ENCODE results near the gene RAB17. TPM values are rescaled to one million over a fixed set of nuclear protein-coding genes. Genes with fewer than 3 reads are reported as not detected.

RAB17 gene
- total RNA-seq, 1 experiment from 2014 or later = 86.3 TPM

GRCh38 chr2:237539681-237540080, 50.9 kb downstream of the RAB17 start:
- no peak overlapping the region for H3K4me3 ChIP-seq
- ChIA-PET POLR2A (ENCODE audit: unreplicated experiment) (no interaction called here), CTCF (interaction anchor here (0.7 kb wide), 1 partner anchor 588 kb away, joined by 3 read pairs; no protein-coding TSS in a partner anchor)
- no peaks in the 10 kb centered on the region for H3K79me2 ChIP-seq (ENCODE audit: low read depth)
- no peak overlapping the region for H3K4me2 ChIP-seq
- no TSS peak for BruUV-seq (replicated peaks)
- H3K27ac ChIP-seq = no peak overlapping the region
- H2AFZ ChIP-seq = no peak overlapping the region
- no peak for TF ChIP-seq EZH2 (IDR thresholded peaks at IDR 0.05; ENCODE audit: low read depth)
- TF ChIP-seq, protein P1, sequence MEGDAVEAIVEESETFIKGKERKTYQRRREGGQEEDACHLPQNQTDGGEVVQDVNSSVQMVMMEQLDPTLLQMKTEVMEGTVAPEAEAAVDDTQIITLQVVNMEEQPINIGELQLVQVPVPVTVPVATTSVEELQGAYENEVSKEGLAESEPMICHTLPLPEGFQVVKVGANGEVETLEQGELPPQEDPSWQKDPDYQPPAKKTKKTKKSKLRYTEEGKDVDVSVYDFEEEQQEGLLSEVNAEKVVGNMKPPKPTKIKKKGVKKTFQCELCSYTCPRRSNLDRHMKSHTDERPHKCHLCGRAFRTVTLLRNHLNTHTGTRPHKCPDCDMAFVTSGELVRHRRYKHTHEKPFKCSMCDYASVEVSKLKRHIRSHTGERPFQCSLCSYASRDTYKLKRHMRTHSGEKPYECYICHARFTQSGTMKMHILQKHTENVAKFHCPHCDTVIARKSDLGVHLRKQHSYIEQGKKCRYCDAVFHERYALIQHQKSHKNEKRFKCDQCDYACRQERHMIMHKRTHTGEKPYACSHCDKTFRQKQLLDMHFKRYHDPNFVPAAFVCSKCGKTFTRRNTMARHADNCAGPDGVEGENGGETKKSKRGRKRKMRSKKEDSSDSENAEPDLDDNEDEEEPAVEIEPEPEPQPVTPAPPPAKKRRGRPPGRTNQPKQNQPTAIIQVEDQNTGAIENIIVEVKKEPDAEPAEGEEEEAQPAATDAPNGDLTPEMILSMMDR (conservative IDR thresholded peaks at IDR 0.05) = no peak
- no peaks in the 10 kb centered on the region for H3K9me2 ChIP-seq (ENCODE audit: insufficient read depth)
- H3K27me3 ChIP-seq (ENCODE audit: insufficient read depth, low read depth) = no peaks in the 10 kb centered on the region
- H3F3A ChIP-seq (ENCODE audit: insufficient read depth, low read depth) = peaks cover 49% of the 10 kb centered on the region
- H3K36me3 ChIP-seq (ENCODE audit: low read depth) = peaks cover 40% of the 10 kb centered on the region
- no peak for DNase-seq
- H3K9me3 ChIP-seq (ENCODE audit: insufficient read depth, low read depth) = no peaks in the 10 kb centered on the region
- intact Hi-C loops (cut with micrococcal nuclease; ENCODE audit: unreplicated experiment) = no loop called here
- H3K4me1 ChIP-seq (replicated peaks; ENCODE audit: insufficient read depth) = no peaks in the 10 kb centered on the region
- peaks cover 6% of the 10 kb centered on the region for H4K20me1 ChIP-seq (ENCODE audit: insufficient read depth)

DNA sequence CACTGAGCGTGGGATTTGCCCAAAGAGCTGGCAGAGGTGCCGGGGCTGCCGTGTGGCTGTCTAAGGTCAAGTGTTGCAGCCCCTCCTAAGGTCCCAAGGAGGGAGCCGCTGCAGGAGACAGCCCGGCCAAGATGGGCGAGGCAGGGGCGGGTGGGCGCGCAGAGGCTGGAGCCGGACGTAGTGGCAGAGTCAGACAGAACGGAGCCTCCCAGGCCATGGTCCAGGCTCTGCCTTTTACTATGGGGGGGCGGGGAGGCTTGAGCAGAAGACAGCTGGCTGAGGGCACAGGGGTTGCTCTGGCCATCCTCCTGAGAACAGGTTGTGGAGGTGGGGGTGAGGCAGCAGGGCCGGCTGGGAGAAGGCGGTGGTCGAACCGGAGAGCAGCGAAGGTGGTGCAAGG, 51.6 kb downstream of the RAB17 start:
- intact Hi-C loops (cut with micrococcal nuclease; ENCODE audit: unreplicated experiment) = no loop called here
- ChIA-PET POLR2A (ENCODE audit: unreplicated experiment) (no interaction called here), CTCF (no interaction called here)
- H3K4me2 ChIP-seq = no peak overlapping the region
- BruUV-seq (replicated peaks) = no TSS peak
- H3K36me3 ChIP-seq (ENCODE audit: low read depth) = peaks cover 47% of the 10 kb centered on the region
- H2AFZ ChIP-seq = no peak overlapping the region
- no peak overlapping the region for H3K27ac ChIP-seq
- H3F3A ChIP-seq (ENCODE audit: insufficient read depth, low read depth) = peaks cover 53% of the 10 kb centered on the region
- H3K9me3 ChIP-seq (ENCODE audit: insufficient read depth, low read depth) = no peaks in the 10 kb centered on the region
- no peaks in the 10 kb centered on the region for H3K79me2 ChIP-seq (ENCODE audit: low read depth)
- DNase-seq = no peak
- no peaks in the 10 kb centered on the region for H3K27me3 ChIP-seq (ENCODE audit: insufficient read depth, low read depth)
- TF ChIP-seq, protein P1 (conservative IDR thresholded peaks at IDR 0.05) = no peak
- TF ChIP-seq EZH2 (IDR thresholded peaks at IDR 0.05; ENCODE audit: low read depth) = no peak
- H3K4me1 ChIP-seq (replicated peaks; ENCODE audit: insufficient read depth) = no peaks in the 10 kb centered on the region
- no peaks in the 10 kb centered on the region for H3K9me2 ChIP-seq (ENCODE audit: insufficient read depth)
- peaks cover 8% of the 10 kb centered on the region for H4K20me1 ChIP-seq (ENCODE audit: insufficient read depth)
- H3K4me3 ChIP-seq = no peak overlapping the region

- no TSS peak for BruUV-seq (replicated peaks)
- POLR2A ChIA-PET (ENCODE audit: unreplicated experiment) = no interaction called here
Measured at GRCh38 chr2:237538001-237538720, 52.4 kb downstream of the RAB17 start.

More at GRCh38 chr2:237538001-237538720, 52.4 kb downstream of the RAB17 start:
- Histone ChIP-seq H2AFZ (no peak overlapping the region), H3K36me3 (ENCODE audit: low read depth) (peaks cover 51% of the 10 kb centered on the region), H3K27me3 (ENCODE audit: insufficient read depth, low read depth) (no peaks in the 10 kb centered on the region), H3K27ac (no peak overlapping the region), H3K4me2 (no peak overlapping the region), H3K9me2 (ENCODE audit: insufficient read depth) (no peaks in the 10 kb centered on the region), H3K4me1 (replicated peaks; ENCODE audit: insufficient read depth) (no peaks in the 10 kb centered on the region), H3K79me2 (ENCODE audit: low read depth) (no peaks in the 10 kb centered on the region), H4K20me1 (ENCODE audit: insufficient read depth) (peaks cover 14% of the 10 kb centered on the region), H3K9me3 (ENCODE audit: insufficient read depth, low read depth) (no peaks in the 10 kb centered on the region), H3K4me3 (no peak overlapping the region), H3F3A (ENCODE audit: insufficient read depth, low read depth) (peaks cover 60% of the 10 kb centered on the region)
- no peak for TF ChIP-seq EZH2 (IDR thresholded peaks at IDR 0.05; ENCODE audit: low read depth)
- DNase-seq = no peak
- intact Hi-C loops (cut with micrococcal nuclease; ENCODE audit: unreplicated experiment) = no loop called here
- CTCF ChIA-PET = no interaction called here

Data from PC-9 (cell line).